Gastroesophageal sphincter (tissue), 3 donors: ENCODE data around the gene MAGI3.

Experiments used
- POLR2A ChIP-seq, 2 donors: fragments of 450-650 bp; IDR thresholded peaks; one replicate each; pipeline ENCODE4 v1.6.1; 2017; ENCODE audit warnings: antibody characterized with exemption in 2 of 2, mild to moderate bottlenecking in 2 of 2, moderate library complexity in 1 of 2
- POLR2AphosphoS5 ChIP-seq: sonication (generic); formaldehyde crosslinking; IDR thresholded peaks from one replicate; pipeline ENCODE4 v1.6.1; 2017; ENCODE audit warnings: antibody characterized with exemption
- TF ChIP-seq, protein P1 (sequence below), 4 experiments: fragments of 200-600 bp in 2 of 4; fragments of 450-650 bp in 2 of 4; sonication (generic) in 1 of 4; IDR thresholded peaks; one replicate each; pipeline ENCODE4 v1.5.1; 2017 to 2019; ENCODE audit warnings: antibody characterized with exemption in 4 of 4, mild to moderate bottlenecking in 2 of 4, moderate library complexity in 2 of 4

DNA sequence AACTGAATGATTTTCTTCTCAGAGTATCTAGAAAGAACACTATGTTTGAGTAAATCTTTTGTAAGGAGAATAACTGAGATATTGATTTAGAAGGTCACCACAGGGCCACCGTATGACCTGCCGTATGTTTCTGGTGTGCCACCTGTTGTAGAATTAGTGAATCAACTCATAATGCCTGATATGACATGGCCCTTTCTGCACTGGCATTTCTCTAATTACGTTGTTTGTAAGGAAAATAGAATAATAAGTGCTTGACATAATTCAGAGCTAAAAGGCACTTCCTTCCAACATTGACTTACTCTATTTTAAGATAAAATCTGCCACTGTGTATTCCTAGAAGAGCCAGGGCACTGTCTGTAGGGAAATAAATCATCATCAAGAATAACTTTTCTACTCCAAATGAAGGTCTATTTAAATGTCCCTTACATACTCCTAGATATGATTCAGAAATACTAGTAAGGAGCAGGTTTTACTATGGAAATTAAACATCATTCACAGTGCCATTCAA, 267.3 kb downstream of the MAGI3 start:
- TF ChIP-seq, protein P1, sequence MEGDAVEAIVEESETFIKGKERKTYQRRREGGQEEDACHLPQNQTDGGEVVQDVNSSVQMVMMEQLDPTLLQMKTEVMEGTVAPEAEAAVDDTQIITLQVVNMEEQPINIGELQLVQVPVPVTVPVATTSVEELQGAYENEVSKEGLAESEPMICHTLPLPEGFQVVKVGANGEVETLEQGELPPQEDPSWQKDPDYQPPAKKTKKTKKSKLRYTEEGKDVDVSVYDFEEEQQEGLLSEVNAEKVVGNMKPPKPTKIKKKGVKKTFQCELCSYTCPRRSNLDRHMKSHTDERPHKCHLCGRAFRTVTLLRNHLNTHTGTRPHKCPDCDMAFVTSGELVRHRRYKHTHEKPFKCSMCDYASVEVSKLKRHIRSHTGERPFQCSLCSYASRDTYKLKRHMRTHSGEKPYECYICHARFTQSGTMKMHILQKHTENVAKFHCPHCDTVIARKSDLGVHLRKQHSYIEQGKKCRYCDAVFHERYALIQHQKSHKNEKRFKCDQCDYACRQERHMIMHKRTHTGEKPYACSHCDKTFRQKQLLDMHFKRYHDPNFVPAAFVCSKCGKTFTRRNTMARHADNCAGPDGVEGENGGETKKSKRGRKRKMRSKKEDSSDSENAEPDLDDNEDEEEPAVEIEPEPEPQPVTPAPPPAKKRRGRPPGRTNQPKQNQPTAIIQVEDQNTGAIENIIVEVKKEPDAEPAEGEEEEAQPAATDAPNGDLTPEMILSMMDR (IDR thresholded peaks at IDR 0.05), result no peak
- TF ChIP-seq POLR2A (IDR thresholded peaks at IDR 0.05), result no peak
- TF ChIP-seq POLR2AphosphoS5, result no peak
